HG03064 (cell line): ENCODE measurements around the gene KICS2.

Source experiments
- ATAC-seq: cut with Tn5 transposase; IDR thresholded peaks from one replicate; pipeline ENCODE4 v1.9.1; 2021; ENCODE audit warnings: low read depth; ENCODE audit not compliant: unreplicated experiment

The KICS2 gene

GRCh38 chr12:64222009-64222765 is at the start of gene KICS2:
Gene KICS2 (minus strand): TSS chr12:64222296. CDS start chr12:64222237, 59 bp downstream.
- ATAC-seq: peak; percentile 91

- ATAC-seq: no peak
Measured at GRCh38 chr12:64270411-64270810, 48.3 kb upstream of the KICS2 start.

DNA sequence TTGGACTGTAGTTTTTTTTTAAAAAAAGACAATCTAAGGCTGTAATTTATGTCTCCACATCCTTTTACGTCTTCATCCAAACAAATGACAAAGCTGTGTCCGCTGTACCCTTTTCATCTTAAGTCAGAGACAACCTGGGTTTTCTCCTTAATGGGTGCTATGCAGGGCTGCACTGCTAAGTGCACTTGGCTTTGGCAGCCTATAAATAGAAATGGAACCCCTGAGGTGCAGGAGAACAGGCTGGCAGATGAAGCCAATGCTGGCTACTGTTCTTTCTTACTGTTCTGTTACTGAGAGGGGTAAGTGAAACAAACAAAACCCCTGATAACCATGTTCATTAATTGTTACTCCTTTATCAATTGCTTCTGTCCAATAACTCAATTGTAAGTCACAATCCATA is 47.1 kb upstream of the KICS2 start:
- ATAC-seq: no peak

DNA sequence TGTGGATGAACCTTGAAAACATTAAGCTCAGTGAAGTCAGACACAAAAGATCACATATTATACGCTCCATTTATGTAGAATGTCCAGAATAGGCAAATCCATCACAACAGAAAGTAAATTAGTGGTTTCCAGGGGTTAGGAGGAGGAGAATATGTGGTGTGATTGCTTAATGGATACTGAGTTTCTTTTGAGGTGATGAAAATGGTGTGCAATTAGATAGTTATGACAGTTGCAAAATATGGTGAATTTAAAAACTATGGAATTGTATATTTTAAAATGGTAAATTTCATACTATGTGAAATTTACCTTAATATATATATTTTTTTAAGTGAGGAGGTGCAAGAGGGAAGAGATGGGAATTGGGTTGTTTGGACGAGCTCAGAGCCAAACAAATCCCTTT is 46.3 kb upstream of the KICS2 start:
- ATAC-seq: no peak

DNA sequence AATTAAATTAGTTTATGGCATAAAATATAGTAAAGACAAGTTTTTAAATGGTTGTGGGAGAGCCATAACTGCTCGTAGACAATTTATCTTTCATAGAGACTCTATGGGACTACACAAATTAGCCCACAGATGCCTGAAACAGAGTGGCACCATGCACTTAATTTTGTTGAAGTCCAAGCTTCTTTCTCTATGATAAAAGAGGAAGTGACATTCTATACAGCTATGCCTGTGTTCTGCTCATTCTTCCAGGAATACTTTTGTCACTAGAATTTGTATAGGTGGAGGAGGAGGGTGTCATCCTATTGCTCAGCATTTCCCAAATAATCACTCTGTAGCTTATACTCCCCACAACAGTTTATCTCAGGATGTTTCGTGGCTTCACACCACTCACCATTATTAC is 43.7 kb upstream of the KICS2 start:
- ATAC-seq: no peak

DNA sequence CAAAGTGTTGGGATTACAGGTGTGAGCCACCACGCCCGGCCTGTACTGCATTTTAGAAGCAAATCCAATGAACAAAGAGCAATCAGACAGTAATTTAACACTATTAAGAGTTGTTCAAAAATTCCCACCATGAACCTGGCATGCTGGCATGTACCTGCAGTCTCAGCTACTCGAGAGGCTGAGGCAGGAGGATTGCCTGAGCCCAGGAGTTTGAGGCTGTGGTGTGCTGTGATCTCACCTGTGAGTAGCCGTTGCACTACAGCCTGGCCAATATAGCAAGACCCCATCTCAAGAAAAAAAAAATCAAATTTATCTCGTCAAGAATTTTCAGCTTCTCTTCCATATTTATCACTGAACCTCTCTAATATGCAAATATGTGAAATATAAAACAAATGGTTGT is 39.7 kb upstream of the KICS2 start:
- no peak for ATAC-seq

DNA sequence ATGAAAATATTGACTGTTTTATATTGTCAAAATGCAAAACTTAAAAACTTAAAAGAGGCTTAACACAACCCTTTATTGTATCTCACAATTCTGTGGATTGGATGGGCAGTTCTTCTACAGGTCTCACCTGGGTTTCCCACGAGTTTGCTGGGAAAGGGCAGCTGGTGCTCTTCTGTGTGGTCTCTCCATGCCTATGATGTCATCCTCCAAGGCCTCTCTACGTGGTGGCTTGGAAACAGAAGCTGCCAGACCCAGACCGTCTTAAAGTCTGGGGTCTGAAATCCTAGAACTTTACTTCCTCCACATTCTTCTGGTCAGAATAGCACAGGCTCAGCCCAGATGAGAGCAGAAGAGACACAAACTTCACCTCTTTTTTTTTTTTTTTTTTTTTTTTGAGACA is 36.5 kb upstream of the KICS2 start:
- no peak for ATAC-seq

GRCh38 chr12:64256166-64256800 is 34.2 kb upstream of the KICS2 start:
- no peak for ATAC-seq

- no peak for ATAC-seq
Measured at GRCh38 chr12:64255249-64255648, 33.2 kb upstream of the KICS2 start.

GRCh38 chr12:64253356-64253755 is 31.3 kb upstream of the KICS2 start:
- no peak for ATAC-seq

DNA sequence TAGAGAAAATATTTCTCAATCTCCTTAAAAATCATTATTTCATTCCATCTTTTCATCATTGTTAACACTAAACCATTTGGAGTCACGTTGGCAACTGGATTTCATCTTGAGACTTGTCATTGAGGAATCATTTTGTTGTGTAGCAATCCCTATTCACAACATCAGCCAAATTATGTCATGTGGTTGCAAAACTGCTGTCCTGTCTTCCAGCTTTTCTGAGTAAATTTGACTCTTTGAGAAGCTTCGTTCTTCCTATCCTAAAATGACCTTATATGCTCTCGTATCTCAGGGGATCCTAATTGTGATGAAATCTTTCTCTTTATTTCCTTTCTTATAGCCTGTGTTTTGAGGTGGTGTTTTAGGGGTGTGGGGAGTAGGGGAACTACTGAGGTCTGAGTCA is 30.6 kb upstream of the KICS2 start:
- no peak for ATAC-seq

DNA sequence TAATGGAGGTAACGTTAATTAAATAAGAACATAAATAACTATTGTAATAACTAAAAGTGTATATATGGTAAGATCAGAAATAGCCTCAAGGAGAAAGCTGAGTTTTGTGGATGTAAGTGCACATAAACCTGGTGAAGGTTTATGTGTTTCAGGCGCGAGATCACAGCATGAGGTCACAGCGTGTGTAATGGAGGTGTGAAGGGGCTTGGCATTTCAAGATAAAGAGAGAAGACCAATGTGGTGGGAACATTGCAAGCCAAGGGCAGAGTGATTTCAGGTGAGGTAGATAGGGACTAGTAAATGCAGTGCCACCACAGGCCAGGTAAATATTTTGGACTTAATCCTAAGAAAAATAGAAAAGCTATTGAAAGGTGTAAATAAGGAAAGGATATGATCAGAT is 21.7 kb upstream of the KICS2 start:
- no peak for ATAC-seq

DNA sequence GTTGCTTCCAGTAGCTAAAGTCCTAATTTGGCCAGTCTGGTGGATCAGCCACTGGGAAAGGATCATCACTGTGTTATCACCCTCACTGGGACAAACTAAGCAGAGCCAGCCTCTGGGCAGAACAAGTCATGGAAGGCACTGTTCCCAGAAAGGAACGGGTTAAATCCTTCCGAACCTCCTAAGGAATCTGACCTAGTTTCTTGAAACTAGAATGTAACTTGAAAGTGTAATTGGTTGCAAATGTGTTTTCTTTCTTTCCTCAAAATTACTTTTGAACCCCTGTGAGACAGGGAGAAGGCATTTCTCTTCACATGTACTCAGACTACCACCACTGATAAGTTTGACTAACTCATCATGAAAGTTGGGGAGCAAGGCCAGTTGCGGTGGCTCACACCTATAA is 18.7 kb upstream of the KICS2 start:
- no peak for ATAC-seq

DNA sequence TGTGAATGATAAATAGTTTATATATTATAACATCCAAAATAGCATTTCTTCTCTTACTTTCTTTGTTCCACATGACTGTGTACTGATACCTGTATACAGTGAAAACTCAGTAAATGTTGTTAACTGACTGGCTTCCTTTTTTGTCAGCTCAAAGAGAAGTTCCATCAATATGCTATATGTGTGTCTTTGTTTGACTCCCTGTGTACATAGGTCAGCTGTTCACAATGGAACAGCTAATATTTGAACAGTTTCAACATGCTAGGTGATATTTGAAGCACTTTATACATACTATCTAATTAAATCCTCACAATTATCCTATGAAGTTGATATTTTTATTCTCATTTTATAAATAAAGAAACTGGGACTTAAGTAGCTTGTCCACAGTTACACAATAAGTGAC is 15.3 kb upstream of the KICS2 start:
- ATAC-seq: no peak

DNA sequence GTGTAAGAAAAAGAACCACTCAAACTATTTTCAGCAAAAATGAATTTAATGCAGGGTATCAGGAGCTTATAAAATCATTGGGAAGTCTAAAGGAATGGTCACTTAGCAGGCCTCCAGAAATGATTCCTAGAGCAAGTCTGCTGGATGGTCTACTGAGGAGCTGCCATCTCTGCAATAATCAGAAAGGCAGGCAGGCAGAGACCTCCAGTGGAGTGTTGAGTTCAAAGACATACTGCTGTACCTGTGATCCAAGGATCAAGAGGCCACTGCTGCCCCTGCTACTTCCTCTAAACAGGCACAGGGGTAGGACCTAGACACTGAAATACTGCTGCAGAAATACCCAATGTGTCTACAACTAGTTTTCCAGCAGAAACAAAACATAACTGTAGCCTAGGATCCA is 14.5 kb upstream of the KICS2 start:
- no peak for ATAC-seq

DNA sequence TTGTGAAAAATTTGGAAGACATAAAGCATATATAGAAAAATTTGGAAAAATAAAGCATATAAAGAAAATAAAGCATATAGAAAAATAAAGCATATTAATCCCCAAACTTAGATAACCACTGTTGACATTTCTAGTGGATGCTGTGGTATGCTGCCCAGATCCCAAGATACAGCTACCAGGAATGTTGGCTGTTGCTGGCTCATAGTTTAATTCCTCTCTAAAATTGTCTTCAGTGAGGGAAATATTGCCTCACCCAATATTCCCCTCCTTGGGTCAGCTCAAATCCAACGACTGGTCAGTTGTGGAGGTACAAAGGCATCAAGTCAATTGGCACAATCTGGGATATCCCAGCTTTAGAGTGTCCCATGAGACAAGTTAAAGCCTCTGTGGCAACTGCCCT is 10.1 kb upstream of the KICS2 start:
- no peak for ATAC-seq

DNA sequence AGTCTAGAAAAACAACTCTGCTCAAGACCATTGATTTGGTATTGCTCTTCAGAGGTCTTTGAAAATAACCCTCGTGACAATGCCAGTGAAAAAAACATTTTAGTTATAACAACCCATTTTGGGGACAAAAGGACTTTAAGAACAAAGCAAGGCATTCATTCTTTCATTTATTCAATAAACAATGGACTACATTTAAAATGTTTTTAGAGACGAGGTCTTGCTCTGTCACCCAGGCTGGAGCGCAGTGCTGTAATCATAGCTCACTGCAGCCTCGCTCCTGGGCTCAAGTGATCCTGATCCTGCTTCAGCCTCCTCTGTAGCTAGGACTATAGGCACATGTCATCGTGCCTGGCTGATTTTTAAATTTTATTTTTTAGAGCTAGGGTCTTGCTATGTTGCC is 7.7 kb upstream of the KICS2 start:
- no peak for ATAC-seq

DNA sequence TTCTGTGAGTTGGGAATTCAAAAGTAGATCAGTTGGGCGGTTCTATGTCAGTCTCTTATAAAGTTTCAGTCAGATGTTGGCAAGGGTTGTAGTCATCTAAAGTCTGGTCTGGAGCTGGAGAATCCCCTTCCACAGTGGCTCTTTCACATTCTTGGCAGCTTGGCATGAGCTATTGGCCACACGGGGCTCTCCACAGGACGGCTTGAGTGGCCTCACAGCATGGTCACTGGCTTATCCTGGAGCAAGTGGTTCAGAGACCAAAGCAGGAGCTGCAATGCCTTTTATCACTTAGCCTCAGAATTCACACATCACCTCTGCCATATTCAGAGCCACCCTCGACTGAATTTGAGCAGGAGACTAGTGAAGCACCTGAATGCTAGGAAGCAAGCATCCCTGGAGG is 7.1 kb upstream of the KICS2 start:
- ATAC-seq: no peak

GRCh38 chr12:64225626-64226025 is 3.5 kb upstream of the KICS2 start:
- ATAC-seq: no peak

DNA sequence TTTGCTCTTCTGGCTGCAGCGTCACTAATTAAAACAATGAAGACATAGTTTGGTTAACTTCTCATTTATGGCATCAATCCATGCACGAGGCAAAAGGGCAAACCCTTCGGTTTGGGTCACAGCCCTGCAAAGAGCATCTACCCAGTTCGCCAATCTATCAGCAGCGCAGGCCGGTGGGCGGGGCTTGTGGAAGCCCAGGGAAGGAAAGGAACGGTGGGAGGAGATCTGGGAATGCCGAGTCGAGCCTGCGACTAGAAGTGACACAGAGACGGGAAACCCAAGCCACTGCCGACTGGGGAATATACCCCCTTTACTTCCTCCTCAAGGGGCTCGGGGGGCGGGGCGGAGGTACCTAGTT is 466 bp downstream of the KICS2 start:
- ATAC-seq: peak; percentile 10

GRCh38 chr12:64220046-64220445 is 2.0 kb downstream of the KICS2 start:
- ATAC-seq: no peak

DNA sequence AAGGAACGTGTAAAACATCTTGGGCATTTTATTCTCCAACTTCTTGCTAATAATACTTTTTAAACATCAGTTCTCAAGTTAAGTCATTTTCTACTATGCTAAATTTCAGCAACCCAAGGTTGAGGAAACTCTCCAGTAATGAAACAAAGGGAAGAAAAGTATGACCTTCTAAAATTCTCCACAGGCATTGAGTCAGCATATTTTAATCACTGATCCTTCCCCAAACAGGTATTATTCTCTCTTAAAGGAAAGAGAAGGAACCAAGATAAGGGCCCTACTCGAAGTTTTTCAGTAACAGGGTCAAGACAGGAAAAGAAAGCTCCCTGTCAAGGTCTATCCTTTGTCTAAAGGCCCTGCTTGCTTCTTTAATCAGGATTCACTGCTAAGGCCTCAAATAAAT is 3.0 kb downstream of the KICS2 start:
- no peak for ATAC-seq

DNA sequence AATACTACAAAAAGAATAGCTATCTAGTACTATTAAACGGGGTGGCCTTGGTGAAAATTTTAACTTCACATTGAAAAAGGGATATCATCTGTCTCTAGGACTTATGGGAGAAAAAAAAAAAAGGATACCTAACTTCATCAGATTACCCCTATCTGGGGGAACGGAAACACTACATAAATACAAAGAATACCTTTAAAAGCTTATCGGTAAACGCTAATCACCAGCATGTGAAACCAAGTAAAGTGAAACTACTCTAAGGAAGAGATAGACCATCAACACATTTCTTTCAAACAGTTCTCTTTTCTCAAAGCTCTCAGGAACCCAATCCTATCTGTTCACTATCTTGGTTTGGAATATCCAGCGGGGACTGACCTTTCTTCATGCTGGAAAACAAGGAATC is 3.5 kb downstream of the KICS2 start:
- no peak for ATAC-seq
